GM12892 (cell line): Measurements from ENCODE around the gene TOGARAM2.

Experiments used
- POLR2A ChIP-seq: IDR thresholded peaks from 2 replicates; pipeline ENCODE4 v1.6.1; 2011; ENCODE audit warnings: low read depth, low read length, control low read depth
- POLR2AphosphoS5 ChIP-seq: IDR thresholded peaks from 2 replicates; pipeline ENCODE4 v1.6.1; 2011; ENCODE audit warnings: low read depth, low read length, control low read depth
- TAF1 ChIP-seq: IDR thresholded peaks from 2 replicates; pipeline ENCODE4 v1.6.1; 2011; ENCODE audit warnings: low read depth, mild to moderate bottlenecking, control low read depth, low read length, borderline replicate concordance

DNA sequence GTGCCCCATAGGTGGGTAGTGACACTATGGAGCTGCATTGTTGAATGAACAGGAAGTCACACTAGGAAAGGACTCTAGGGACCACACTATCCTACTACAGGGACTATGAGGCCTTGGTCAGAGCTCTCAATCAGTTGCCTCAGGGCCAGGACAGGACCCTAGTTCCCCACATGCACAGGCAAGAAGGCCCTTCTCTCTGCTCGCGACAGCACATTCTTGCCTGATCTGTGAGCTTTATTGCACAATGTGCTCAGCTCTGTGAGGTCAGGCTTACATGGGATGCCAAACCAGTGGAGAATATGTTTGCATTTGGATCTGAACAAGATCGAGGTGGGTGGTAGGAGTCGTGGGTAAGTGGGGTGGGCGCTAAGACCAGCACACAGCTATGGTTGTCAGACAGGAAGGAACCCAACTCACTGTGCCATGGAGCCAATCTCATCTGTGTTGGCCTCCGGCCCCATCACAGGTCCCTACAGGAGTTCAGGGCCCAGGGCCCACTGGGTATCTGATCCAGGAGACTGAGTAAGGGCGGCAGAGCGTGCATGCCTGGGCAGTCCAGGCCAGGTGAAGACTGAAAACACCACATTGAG is 85.3 kb downstream of the TOGARAM2 start:
- no peak for TF ChIP-seq POLR2A
- TF ChIP-seq TAF1 = no peak
- no peak for TF ChIP-seq POLR2AphosphoS5
